Placental pericyte (primary cell): ENCODE measurements around the gene PNISR. TPM values are rescaled to one million over a fixed set of nuclear protein-coding genes. Genes with fewer than 3 reads are reported as not detected.

Experiments
- total RNA-seq: library from RNA; depleted of rRNA; stranded (reverse); fragments of >200 nt; gene quantifications from 2 replicates; pipeline ENCODE4 v1.2.3, GENCODE V29; 2012

PNISR gene
- 47.5 and 71.0 TPM in 2 replicates for total RNA-seq

GRCh38 chr6:99424761-99425646, at the start of gene PNISR:
Gene PNISR (minus strand): TSS chr6:99425308. CDS start chr6:99414659, 10,649 bp downstream.

GRCh38 chr6:99393698-99394531, 31.2 kb downstream of the PNISR start, which contains the start of gene COQ3:
Gene COQ3 (minus strand): TSS chr6:99394195. CDS start chr6:99394179, 16 bp downstream.

GRCh38 chr6:99349171-99350141, 75.7 kb downstream of the PNISR start, which contains the start of gene FAXC:
Gene FAXC (minus strand): TSS chr6:99349674. CDS start chr6:99349372, 302 bp downstream.

Other genes starting within 250 kb of the PNISR start
- 0.14 TPM in 1 of 2 replicates, not detected in the other for gene FAXC, start 75.6 kb downstream of the PNISR start, total RNA-seq
- gene COQ3, start 31.1 kb downstream of the PNISR start, total RNA-seq = 1.5 and 5.6 TPM in 2 replicates
- gene USP45, start 90.1 kb upstream of the PNISR start, total RNA-seq = 16.4 and 19.5 TPM in 2 replicates
- gene CCNC, start 143.4 kb upstream of the PNISR start, total RNA-seq = 75.1 and 97.1 TPM in 2 replicates
- gene PRDM13, start 181.5 kb upstream of the PNISR start, total RNA-seq = not detected in 2 replicates